Immature natural killer cell (primary cell): ENCODE measurements around the gene WAC. TPM values are rescaled to one million over a fixed set of nuclear protein-coding genes. Genes with fewer than 3 reads are reported as not detected.
"Not testable (repeated sequence)": the region's sequence is repeated elsewhere in the genome, so short reads cannot be mapped to it uniquely, and the experiment has no call there.

Experiments used
- DNase-seq, 3 donors: peaks; one replicate each; pipeline ENCODE4 v3.0.0; 2022; ENCODE audit warnings: mixed read lengths in 1 of 3
- H3K27ac Mint-ChIP-seq, 6 donors: one replicate each; pipeline ENCODE4 v1.8.0; 2020; ENCODE audit warnings: mixed read lengths in 6 of 6, mild to moderate bottlenecking in 5 of 6, inconsistent platforms in 4 of 6, moderate library complexity in 3 of 6
- H3K27me3 Mint-ChIP-seq, 3 donors: one replicate each; pipeline ENCODE4 v1.8.0; 2020 to 2021; ENCODE audit warnings: low read depth in 3 of 3, mild to moderate bottlenecking in 3 of 3, mixed read lengths in 3 of 3, moderate library complexity in 3 of 3, inconsistent platforms in 1 of 3
- H3K36me3 Mint-ChIP-seq, 3 donors: one replicate each; pipeline ENCODE4 v1.8.0; 2020; ENCODE audit warnings: mixed read lengths in 3 of 3, inconsistent platforms in 2 of 3, mild to moderate bottlenecking in 2 of 3
- H3K4me1 Mint-ChIP-seq, 2 donors: one replicate each; pipeline ENCODE4 v1.8.0; 2020; ENCODE audit warnings: inconsistent platforms in 2 of 2, mild to moderate bottlenecking in 2 of 2, mixed read lengths in 2 of 2, moderate library complexity in 1 of 2
- H3K4me3 Mint-ChIP-seq, 5 donors: one replicate each; pipeline ENCODE4 v1.8.0; 2020; ENCODE audit warnings: mild to moderate bottlenecking in 5 of 5, mixed read lengths in 5 of 5, inconsistent platforms in 3 of 5, moderate library complexity in 3 of 5
- H3K9me3 Mint-ChIP-seq, 6 donors: one replicate each; pipeline ENCODE4 v1.8.0; 2020; ENCODE audit warnings: mild to moderate bottlenecking in 6 of 6, mixed read lengths in 6 of 6, inconsistent platforms in 4 of 6, moderate library complexity in 3 of 6
- polyA plus RNA-seq, 3 donors: library from polyadenylated mRNA; unstranded; fragments of 300-500 nt; fragmentation: Illumina TruSeq; gene quantifications; one replicate each; pipeline ENCODE4 v1.2.3, GENCODE V29; 2021

Gene WAC
- polyA plus RNA-seq, 3 donors from 2014 or later: 55.8 to 105 (median 62.7) TPM

- no peaks in the 10 kb centered on the region for H3K36me3 Mint-ChIP-seq
- no peaks in the 10 kb centered on the region for H3K9me3 Mint-ChIP-seq
- H3K4me3 Mint-ChIP-seq: no peak overlapping the region
- no peak for DNase-seq
- H3K4me1 Mint-ChIP-seq: peaks cover 0 to 3% of the 10 kb centered on the region in 2 donors
- no peak overlapping the region for H3K27ac Mint-ChIP-seq
- peaks cover 0 to 2% (median 0%) of the 10 kb centered on the region in 3 donors for H3K27me3 Mint-ChIP-seq
These were observed 27.5 kb upstream of the WAC start for GRCh38 chr10:28505359-28505959.

- no peak for DNase-seq
- no peaks in the 10 kb centered on the region for H3K36me3 Mint-ChIP-seq
- no peak overlapping the region for H3K27ac Mint-ChIP-seq
- no peaks in the 10 kb centered on the region for H3K9me3 Mint-ChIP-seq
- no peaks in the 10 kb centered on the region for H3K4me1 Mint-ChIP-seq
- peaks cover 0 to 2% (median 0%) of the 10 kb centered on the region in 3 donors for H3K27me3 Mint-ChIP-seq
- no peak overlapping the region for H3K4me3 Mint-ChIP-seq
These were observed 24.5 kb upstream of the WAC start for GRCh38 chr10:28508304-28508925.

- H3K4me1 Mint-ChIP-seq: no peaks in the 10 kb centered on the region
- DNase-seq: no peak
- no peaks in the 10 kb centered on the region for H3K9me3 Mint-ChIP-seq
- H3K4me3 Mint-ChIP-seq: no peak overlapping the region
- no peak overlapping the region for H3K27ac Mint-ChIP-seq
- H3K27me3 Mint-ChIP-seq: peaks cover 0 to 2% (median 0%) of the 10 kb centered on the region in 3 donors
- no peaks in the 10 kb centered on the region for H3K36me3 Mint-ChIP-seq
These were observed 23.6 kb upstream of the WAC start for GRCh38 chr10:28509286-28509685.

- peaks cover 0 to 3% (median under 1%) of the 10 kb centered on the region in 6 donors for H3K9me3 Mint-ChIP-seq
- no peaks in the 10 kb centered on the region for H3K4me1 Mint-ChIP-seq
- no peak overlapping the region for H3K27ac Mint-ChIP-seq
- peaks cover 0 to 4% (median 0%) of the 10 kb centered on the region in 3 donors for H3K27me3 Mint-ChIP-seq
- H3K36me3 Mint-ChIP-seq: no peaks in the 10 kb centered on the region
- H3K4me3 Mint-ChIP-seq: no peak overlapping the region
- DNase-seq: no peak
These were observed 18.3 kb upstream of the WAC start for GRCh38 chr10:28514648-28515047.

GRCh38 chr10:28520346-28520745 lies 12.6 kb upstream of the WAC start:
- Mint-ChIP-seq H3K9me3 (peaks cover 11 to 25% (median 21%) of the 10 kb centered on the region in 6 donors), H3K27me3 (peaks cover 0 to 4% (median 0%) of the 10 kb centered on the region in 3 donors), H3K4me1 (peaks cover 2 to 12% of the 10 kb centered on the region in 2 donors), H3K27ac (no peak overlapping the region), H3K36me3 (peaks cover 20 to 29% (median 22%) of the 10 kb centered on the region in 3 donors), H3K4me3 (no peak overlapping the region)
- no peak for DNase-seq

- not testable (repeated sequence) for H3K4me3 Mint-ChIP-seq, DNase-seq, H3K27me3 Mint-ChIP-seq, H3K27ac Mint-ChIP-seq
- H3K9me3 Mint-ChIP-seq: peaks cover 13 to 25% (median 21%) of the 10 kb centered on the region in 6 donors
- H3K36me3 Mint-ChIP-seq: peaks cover 23 to 33% (median 26%) of the 10 kb centered on the region in 3 donors
- H3K4me1 Mint-ChIP-seq: peaks cover 2 to 15% of the 10 kb centered on the region in 2 donors
These were observed 12.1 kb upstream of the WAC start for GRCh38 chr10:28520828-28521227.

GRCh38 chr10:28521961-28522360 lies 11.0 kb upstream of the WAC start:
- DNase-seq, H3K27ac Mint-ChIP-seq, H3K27me3 Mint-ChIP-seq, H3K4me3 Mint-ChIP-seq: not testable (repeated sequence)
- peaks cover 2 to 26% of the 10 kb centered on the region in 2 donors for H3K4me1 Mint-ChIP-seq
- H3K36me3 Mint-ChIP-seq: peaks cover 27 to 44% (median 35%) of the 10 kb centered on the region in 3 donors
- peaks cover 13 to 25% (median 21%) of the 10 kb centered on the region in 6 donors for H3K9me3 Mint-ChIP-seq

- Mint-ChIP-seq H3K27me3 (no peaks in the 10 kb centered on the region), H3K27ac (peak overlapping the region in 1 of 6 donors; percentile 46), H3K4me3 (no peak overlapping the region), H3K9me3 (peaks cover 13 to 25% (median 19%) of the 10 kb centered on the region in 6 donors), H3K36me3 (peaks cover 28 to 46% (median 41%) of the 10 kb centered on the region in 3 donors), H3K4me1 (peaks cover 9 to 44% of the 10 kb centered on the region in 2 donors)
- DNase-seq: no peak
These were observed 9.1 kb upstream of the WAC start for GRCh38 chr10:28523725-28524252.

- DNase-seq: no peak
- peak overlapping the region; percentile 94 to 99 (median 98) for H3K4me3 Mint-ChIP-seq
- H3K4me1 Mint-ChIP-seq: peaks cover 53 to 83% of the 10 kb centered on the region in 2 donors
- peak overlapping the region; percentile 96 to 100 (median 99) for H3K27ac Mint-ChIP-seq
- peaks cover 0 to 2% (median 0%) of the 10 kb centered on the region in 6 donors for H3K9me3 Mint-ChIP-seq
- peaks cover 16 to 25% (median 24%) of the 10 kb centered on the region in 3 donors for H3K27me3 Mint-ChIP-seq
- peaks cover 18 to 28% (median 22%) of the 10 kb centered on the region in 3 donors for H3K36me3 Mint-ChIP-seq
These were observed 2.2 kb upstream of the WAC start for GRCh38 chr10:28530751-28531150.

GRCh38 chr10:28533186-28533564 lies 257 bp downstream of the WAC start:
- H3K9me3 Mint-ChIP-seq: no peaks in the 10 kb centered on the region
- H3K36me3 Mint-ChIP-seq: peaks cover 9 to 29% (median 21%) of the 10 kb centered on the region in 3 donors
- H3K27ac Mint-ChIP-seq: peak overlapping the region; percentile 99 to 100 (median 100)
- peak overlapping the region; percentile 97 to 99 (median 99) for H3K4me3 Mint-ChIP-seq
- no peak for DNase-seq
- H3K4me1 Mint-ChIP-seq: peaks cover 68 to 82% of the 10 kb centered on the region in 2 donors
- peaks cover 16 to 29% (median 27%) of the 10 kb centered on the region in 3 donors for H3K27me3 Mint-ChIP-seq

- peak; percentile 61 to 66 (median 65) for DNase-seq
- H3K4me1 Mint-ChIP-seq: peaks cover 70 to 82% of the 10 kb centered on the region in 2 donors
- no peaks in the 10 kb centered on the region for H3K9me3 Mint-ChIP-seq
- peak overlapping the region; percentile 97 to 99 (median 99) for H3K4me3 Mint-ChIP-seq
- H3K27ac Mint-ChIP-seq: peak overlapping the region; percentile 89 to 100 (median 96)
- peaks cover 16 to 30% (median 27%) of the 10 kb centered on the region in 3 donors for H3K27me3 Mint-ChIP-seq
- peaks cover 9 to 29% (median 20%) of the 10 kb centered on the region in 3 donors for H3K36me3 Mint-ChIP-seq
These were observed 820 bp downstream of the WAC start for GRCh38 chr10:28533571-28534304.

- peaks cover 16 to 30% (median 27%) of the 10 kb centered on the region in 3 donors for H3K27me3 Mint-ChIP-seq
- peak overlapping the region in 3 of 5 donors; percentile 55 to 87 (median 58) for H3K4me3 Mint-ChIP-seq
- H3K27ac Mint-ChIP-seq: peak overlapping the region in 3 of 6 donors; percentile 36 to 92 (median 74)
- no peaks in the 10 kb centered on the region for H3K9me3 Mint-ChIP-seq
- no peak for DNase-seq
- peaks cover 5 to 37% (median 17%) of the 10 kb centered on the region in 3 donors for H3K36me3 Mint-ChIP-seq
- peaks cover 67 to 85% of the 10 kb centered on the region in 2 donors for H3K4me1 Mint-ChIP-seq
These were observed 2.9 kb downstream of the WAC start for GRCh38 chr10:28535846-28536245.

- DNase-seq: peak; percentile 18 to 35 (median 25)
- Mint-ChIP-seq H3K4me3 (peak overlapping the region in 3 of 5 donors; percentile 33 to 57 (median 54)), H3K9me3 (no peaks in the 10 kb centered on the region), H3K36me3 (peaks cover 5 to 47% (median 17%) of the 10 kb centered on the region in 3 donors), H3K4me1 (peaks cover 75 to 97% of the 10 kb centered on the region in 2 donors), H3K27me3 (peaks cover 6 to 17% (median 13%) of the 10 kb centered on the region in 3 donors), H3K27ac (peak overlapping the region in 1 of 6 donors; percentile 46)
These were observed 5.7 kb downstream of the WAC start for GRCh38 chr10:28538595-28538994.
